GM12872 (cell line): ENCODE data around the gene FAM24A.

Source experiments
- TF ChIP-seq, protein P1 (sequence below): IDR thresholded peaks from 3 replicates; pipeline ENCODE4 v1.5.1; 2011; ENCODE audit warnings: low read depth, mild to moderate bottlenecking, low read length, moderate library complexity; ENCODE audit not compliant: insufficient read depth

The FAM24A gene

DNA sequence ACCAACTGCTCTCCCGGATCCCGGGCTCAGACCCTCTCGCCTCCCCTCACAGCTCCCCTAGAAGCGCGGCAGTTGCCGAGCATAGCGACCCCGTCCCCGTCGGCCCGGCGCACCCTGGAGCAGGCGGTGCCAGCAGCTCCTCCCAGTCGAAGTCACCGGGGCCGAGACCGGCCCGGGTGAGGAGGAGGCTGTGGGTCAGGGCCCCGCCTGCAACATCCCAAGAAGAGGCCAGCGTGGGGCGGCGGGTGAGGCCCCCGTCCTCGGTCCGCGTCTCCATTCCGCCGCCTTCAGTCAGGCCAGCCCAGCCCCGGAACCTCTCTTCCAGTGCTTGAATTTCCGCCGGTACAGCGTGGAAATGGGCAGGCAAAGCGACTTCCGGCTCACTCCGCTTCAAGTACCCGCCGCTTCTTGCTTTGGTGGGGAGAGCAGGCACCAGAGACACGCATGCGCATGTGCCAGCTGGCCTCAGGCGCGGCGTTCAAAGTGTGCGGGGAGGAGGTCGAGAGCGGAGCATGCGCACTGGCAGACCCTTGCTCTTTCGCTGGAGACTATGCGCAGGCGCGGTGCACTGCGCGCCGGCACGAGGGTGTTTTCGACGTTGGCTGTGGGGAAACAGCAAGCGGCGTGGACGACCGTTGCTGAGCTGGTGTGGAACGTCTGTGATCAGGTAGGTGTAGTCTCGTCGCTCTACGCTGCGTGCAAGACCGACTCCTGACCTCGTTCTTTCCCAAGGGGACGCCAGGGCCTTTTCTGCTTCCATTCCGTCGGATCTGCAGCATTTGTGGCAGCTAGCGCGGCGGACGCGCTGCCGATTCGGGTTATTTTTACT, 43.7 kb downstream of the FAM24A start, which contains the start of gene C10orf88:
C10orf88 (minus strand) TSS at position 326 of the 829 bp plus-strand sequence; CDS start at position 277, 49 bp downstream.
- TF ChIP-seq, protein P1, sequence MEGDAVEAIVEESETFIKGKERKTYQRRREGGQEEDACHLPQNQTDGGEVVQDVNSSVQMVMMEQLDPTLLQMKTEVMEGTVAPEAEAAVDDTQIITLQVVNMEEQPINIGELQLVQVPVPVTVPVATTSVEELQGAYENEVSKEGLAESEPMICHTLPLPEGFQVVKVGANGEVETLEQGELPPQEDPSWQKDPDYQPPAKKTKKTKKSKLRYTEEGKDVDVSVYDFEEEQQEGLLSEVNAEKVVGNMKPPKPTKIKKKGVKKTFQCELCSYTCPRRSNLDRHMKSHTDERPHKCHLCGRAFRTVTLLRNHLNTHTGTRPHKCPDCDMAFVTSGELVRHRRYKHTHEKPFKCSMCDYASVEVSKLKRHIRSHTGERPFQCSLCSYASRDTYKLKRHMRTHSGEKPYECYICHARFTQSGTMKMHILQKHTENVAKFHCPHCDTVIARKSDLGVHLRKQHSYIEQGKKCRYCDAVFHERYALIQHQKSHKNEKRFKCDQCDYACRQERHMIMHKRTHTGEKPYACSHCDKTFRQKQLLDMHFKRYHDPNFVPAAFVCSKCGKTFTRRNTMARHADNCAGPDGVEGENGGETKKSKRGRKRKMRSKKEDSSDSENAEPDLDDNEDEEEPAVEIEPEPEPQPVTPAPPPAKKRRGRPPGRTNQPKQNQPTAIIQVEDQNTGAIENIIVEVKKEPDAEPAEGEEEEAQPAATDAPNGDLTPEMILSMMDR, result no peak

DNA sequence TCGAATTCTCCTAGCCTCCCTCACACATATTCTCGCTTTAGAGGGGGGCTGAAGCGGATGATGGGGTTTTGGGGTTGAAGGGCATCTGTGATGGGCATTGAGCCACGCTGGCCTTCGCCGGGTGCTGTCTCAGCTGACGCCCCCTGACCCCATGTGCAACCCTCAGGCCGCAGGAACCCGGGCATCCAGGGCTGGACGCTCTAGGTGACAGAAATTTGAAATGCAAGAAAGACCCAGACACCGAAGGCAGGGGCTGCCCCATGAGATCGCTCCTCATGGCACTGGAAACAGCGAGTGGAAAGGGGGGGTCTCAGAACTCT, 44.3 kb downstream of the FAM24A start:
- TF ChIP-seq, protein P1, result no peak

GRCh38 chr10:122955892-122956291, 45.5 kb downstream of the FAM24A start:
- TF ChIP-seq, protein P1, result no peak

DNA sequence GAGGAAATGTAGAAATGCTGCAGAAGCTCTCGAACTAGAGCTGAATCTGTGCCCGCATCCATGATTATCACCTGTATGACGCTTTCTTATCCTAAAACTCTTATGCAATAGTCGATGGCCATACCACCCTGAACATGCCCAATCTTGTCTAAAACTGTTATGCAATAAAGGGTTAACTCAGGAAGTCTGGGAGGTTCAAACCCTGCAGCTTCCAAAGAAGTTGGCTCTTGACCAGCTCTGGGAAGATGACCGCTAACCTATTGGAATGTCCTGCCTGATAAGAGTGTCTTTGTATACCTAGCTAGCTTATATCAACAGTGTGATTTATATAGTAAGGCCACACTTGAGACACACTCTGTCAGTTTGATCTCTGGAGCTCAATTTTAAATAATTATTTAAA, 47.1 kb downstream of the FAM24A start:
- TF ChIP-seq, protein P1, result no peak

DNA sequence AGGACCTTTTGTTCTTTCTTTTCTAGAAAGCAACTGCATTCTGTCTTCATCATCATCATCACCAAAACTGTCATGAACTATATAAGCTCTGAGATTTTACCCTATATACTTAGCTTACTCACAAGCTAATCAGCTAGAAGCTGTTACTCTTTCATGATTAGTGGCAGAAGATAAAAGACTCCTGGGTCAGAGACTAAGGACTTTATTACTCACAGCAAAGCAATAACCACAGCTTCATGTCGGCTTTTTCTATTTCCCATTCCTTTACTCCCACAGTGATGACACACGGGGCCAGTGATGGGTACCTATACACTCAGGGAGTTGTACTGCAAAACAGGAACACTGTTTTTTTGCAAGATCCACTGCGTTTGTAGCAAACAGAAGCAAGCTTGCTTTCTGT, 52.0 kb downstream of the FAM24A start:
- TF ChIP-seq, protein P1, result no peak
